IPS-18c (cell line): ENCODE measurements around the gene RASA2.
A peak's percentile ranks its signal among the peaks of the same experiment; 100 is the strongest.

Source experiments
- H3K4me3 ChIP-seq: 2 replicates; pipeline ENCODE4 v1.7.0; 2013; ENCODE audit warnings: low read depth, mild to moderate bottlenecking, low read length, moderate library complexity; ENCODE audit not compliant: insufficient read depth
- H3K9me3 ChIP-seq: one replicate; pipeline ENCODE4 v1.6.1; 2013; ENCODE audit warnings: mild to moderate bottlenecking, low read length, moderate library complexity; ENCODE audit not compliant: control insufficient read depth, insufficient read depth

RASA2 gene, protein sequence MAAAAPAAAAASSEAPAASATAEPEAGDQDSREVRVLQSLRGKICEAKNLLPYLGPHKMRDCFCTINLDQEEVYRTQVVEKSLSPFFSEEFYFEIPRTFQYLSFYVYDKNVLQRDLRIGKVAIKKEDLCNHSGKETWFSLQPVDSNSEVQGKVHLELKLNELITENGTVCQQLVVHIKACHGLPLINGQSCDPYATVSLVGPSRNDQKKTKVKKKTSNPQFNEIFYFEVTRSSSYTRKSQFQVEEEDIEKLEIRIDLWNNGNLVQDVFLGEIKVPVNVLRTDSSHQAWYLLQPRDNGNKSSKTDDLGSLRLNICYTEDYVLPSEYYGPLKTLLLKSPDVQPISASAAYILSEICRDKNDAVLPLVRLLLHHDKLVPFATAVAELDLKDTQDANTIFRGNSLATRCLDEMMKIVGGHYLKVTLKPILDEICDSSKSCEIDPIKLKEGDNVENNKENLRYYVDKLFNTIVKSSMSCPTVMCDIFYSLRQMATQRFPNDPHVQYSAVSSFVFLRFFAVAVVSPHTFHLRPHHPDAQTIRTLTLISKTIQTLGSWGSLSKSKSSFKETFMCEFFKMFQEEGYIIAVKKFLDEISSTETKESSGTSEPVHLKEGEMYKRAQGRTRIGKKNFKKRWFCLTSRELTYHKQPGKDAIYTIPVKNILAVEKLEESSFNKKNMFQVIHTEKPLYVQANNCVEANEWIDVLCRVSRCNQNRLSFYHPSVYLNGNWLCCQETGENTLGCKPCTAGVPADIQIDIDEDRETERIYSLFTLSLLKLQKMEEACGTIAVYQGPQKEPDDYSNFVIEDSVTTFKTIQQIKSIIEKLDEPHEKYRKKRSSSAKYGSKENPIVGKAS

GRCh38 chr3:141486746-141487520 is at the start of gene RASA2:
Gene RASA2 (plus strand): TSS chr3:141487027. CDS start chr3:141487084, 57 bp downstream.
- H3K9me3 ChIP-seq, result no peaks in the 10 kb centered on the region
- H3K4me3 ChIP-seq, result peak within 1 kb of the TSS; percentile 89

GRCh38 chr3:141439589-141439988 is 47.2 kb upstream of the RASA2 start:
- Histone ChIP-seq H3K4me3 (no peak overlapping the region), H3K9me3 (no peaks in the 10 kb centered on the region)

GRCh38 chr3:141440942-141441341 is 45.9 kb upstream of the RASA2 start:
- H3K4me3 ChIP-seq, result no peak overlapping the region
- H3K9me3 ChIP-seq, result no peaks in the 10 kb centered on the region

DNA sequence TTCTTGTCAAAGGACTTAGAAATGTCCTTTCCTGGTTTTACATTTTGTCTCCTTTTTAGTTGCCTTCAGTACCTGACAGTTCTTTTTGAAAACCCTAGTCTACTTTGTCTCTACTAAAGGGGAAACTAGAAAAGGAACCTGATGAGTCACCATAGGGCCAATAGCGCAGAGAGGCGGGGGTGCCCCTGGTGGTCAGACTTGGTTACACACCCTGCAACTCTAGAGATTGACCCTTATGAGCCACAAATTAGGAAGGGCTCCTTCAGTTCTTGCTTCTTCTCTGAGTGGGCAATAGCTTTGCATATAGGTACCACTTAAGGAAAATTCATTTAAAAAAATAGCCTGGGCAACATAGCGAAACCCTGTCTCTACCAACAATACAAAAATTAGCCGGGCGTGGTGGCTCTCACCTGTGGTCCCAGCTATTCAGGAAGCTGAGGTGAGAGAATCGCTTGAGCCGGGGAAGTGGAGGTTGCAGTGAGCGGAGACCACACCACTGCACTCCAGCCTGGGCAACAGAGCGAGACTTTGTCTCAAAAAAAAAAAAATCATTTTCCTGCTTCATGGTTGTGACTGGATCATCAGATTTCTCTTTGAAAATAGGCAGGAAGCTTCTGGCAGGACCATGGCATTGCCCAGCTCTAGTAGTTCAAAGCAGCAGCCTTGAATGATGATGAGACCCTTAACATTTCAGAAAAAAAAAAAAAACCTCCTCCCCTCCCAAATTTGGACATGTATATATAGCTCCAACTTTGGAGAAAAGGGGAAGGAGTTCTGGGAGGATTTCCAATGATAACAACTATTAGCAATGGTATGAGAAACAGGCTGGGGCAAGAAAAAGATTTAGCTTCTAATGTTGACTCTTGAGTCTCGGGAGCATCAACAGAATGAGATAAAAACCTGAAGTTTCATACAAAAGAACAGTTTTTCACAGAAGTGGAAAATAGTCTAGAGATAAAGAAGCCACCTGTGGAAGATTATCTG is 45.2 kb upstream of the RASA2 start:
- Histone ChIP-seq H3K9me3 (no peaks in the 10 kb centered on the region), H3K4me3 (no peak overlapping the region)

DNA sequence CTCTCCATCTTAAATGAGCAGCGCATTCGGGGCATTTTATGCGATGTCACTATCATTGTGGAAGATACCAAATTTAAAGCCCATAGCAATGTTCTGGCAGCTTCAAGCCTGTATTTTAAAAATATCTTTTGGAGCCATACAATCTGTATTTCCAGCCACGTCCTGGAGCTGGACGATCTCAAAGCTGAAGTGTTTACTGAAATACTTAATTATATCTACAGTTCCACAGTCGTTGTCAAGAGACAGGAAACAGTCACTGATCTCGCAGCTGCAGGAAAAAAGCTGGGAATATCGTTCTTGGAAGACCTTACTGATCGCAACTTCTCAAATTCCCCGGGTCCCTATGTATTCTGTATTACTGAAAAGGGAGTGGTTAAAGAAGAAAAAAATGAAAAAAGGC is 44.4 kb upstream of the RASA2 start:
- no peak overlapping the region for H3K4me3 ChIP-seq
- no peaks in the 10 kb centered on the region for H3K9me3 ChIP-seq

DNA sequence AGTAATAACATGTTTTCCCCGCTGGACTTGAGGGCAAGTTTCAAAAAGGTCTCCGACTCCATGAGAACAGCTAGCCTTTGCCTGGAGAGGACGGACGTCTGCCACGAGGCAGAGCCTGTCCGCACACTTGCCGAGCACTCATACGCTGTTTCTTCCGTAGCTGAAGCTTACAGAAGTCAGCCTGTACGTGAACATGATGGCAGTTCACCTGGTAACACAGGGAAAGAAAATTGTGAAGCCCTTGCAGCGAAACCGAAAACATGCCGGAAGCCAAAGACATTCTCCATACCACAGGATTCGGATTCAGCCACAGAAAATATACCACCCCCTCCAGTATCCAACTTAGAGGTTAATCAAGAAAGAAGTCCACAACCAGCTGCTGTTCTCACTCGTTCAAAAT is 43.9 kb upstream of the RASA2 start:
- Histone ChIP-seq H3K4me3 (no peak overlapping the region), H3K9me3 (no peaks in the 10 kb centered on the region)

DNA sequence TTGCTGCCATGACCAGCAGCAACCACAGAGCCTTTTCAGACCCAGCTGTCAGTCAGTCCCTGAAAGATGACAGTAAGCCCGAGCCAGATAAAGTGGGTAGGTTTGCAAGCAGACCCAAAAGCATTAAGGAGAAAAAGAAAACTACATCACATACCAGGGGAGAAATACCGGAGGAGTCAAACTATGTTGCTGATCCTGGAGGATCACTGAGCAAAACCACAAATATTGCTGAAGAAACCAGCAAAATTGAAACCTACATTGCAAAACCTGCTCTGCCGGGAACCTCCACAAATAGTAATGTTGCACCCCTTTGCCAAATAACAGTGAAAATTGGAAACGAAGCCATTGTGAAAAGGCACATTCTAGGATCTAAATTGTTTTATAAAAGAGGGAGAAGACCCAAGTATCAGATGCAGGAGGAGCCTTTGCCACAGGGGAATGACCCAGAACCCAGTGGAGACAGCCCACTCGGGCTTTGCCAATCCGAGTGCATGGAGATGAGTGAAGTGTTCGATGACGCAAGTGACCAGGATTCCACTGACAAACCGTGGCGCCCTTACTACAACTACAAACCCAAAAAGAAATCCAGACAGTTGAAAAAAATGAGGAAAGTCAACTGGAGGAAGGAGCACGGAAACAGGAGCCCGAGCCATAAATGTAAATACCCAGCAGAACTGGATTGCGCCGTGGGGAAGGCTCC is 42.1 kb upstream of the RASA2 start:
- H3K9me3 ChIP-seq, result no peaks in the 10 kb centered on the region
- no peak overlapping the region for H3K4me3 ChIP-seq

GRCh38 chr3:141445990-141446389 is 40.8 kb upstream of the RASA2 start:
- no peaks in the 10 kb centered on the region for H3K9me3 ChIP-seq
- no peak overlapping the region for H3K4me3 ChIP-seq

GRCh38 chr3:141446737-141447136 is 40.1 kb upstream of the RASA2 start:
- no peaks in the 10 kb centered on the region for H3K9me3 ChIP-seq

DNA sequence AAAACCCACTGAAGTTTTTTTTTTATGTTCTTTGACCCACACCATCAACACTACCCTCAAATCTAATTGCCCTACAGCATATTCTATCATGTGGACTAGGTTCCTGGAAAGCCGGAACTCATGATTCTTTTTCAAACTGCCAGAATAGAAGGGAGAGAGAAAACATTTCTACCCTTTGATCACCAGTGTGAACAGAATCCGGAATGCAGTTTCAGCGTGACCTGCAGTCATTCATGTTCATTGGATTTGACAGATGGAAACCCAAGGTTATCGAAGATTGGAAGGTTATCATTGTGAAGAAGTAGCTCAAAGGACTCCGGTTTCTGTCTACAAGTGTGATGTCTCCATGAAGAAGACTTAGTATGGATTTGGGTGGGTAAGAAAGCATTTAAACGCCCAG is 39.4 kb upstream of the RASA2 start:
- Histone ChIP-seq H3K4me3 (no peak overlapping the region), H3K9me3 (no peaks in the 10 kb centered on the region)

More at GRCh38 chr3:141446737-141447136, 40.1 kb upstream of the RASA2 start:
- no peak overlapping the region for H3K4me3 ChIP-seq

DNA sequence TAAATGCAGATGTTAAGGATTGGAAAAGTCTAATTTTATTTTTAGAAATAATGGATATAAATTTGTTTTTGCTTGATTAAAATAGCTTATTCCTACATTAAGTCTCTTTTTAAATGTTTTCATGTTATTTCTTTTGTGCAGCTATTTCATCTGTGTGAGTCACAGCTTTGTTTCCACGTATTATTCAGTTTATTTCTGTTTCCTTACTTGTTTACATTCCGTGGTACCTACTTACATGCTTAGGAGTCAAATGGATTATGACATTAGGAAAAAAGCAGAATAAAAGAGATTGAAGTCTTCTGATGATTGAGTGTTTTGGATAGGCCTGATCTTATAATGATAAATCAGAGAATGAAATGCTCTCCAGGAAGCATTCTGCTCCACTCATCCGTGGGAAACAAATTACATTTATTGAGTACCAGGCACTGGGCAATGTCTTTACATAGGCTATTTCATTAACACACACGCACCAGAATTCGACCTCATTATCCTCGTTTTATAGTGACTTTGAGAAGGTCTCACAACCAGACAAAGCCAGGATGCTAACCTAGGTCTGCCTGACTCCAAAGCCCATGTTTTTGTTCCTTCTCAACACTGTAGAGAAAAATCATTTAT is 38.1 kb upstream of the RASA2 start:
- no peaks in the 10 kb centered on the region for H3K9me3 ChIP-seq
- H3K4me3 ChIP-seq, result no peak overlapping the region

- no peaks in the 10 kb centered on the region for H3K9me3 ChIP-seq
- H3K4me3 ChIP-seq, result no peak overlapping the region
Measured at GRCh38 chr3:141449424-141449823, 37.4 kb upstream of the RASA2 start.

DNA sequence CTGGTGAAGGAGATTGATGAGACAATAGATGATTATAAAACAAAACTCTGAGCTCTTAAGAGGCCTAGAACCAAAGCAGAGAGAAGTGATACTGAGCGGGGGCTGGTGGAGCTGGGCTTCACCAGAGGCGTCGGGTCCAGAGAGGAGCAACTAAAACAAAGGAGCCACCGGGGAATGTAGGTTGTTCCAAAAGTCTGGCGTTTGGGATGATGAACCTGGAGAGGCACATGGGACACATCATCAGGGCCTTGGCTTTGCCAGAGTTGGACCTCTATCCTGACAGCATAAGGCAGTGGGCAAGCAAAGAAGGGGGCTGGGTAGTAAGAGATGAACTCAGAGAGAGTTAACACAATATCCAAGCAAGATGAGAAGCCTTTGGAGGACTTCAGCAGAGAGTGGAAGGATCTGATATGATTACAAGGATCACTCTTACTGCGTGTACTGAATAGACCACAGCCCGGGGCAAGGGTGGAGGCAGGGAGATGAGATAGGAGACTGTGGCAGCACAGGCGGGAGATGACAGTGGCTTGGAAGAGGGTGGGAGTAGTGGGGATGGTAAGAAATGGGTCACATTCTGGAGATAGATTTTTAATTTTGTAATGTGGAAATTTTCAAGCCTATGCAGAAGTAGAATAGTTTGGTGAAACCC is 36.0 kb upstream of the RASA2 start:
- no peak overlapping the region for H3K4me3 ChIP-seq
- H3K9me3 ChIP-seq, result no peaks in the 10 kb centered on the region

DNA sequence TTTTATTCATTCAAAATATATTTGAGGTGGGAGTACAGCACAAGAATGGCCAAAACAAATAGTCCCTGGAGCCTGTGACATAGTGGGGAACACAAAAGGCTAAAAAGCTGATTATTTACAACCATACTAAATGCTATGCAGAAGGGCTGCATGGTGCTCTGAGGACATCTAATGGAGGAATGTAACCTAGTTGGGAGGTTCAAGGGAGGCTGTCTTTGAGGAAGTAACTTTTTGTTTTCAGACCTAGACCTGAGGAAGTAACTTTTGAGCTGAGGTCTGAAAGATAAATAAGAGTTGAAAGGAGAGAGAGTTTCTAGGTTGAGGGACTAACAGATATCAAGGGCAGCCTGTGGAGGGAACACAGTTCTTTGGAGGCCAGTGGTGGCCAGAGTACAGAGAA is 34.8 kb upstream of the RASA2 start:
- no peak overlapping the region for H3K4me3 ChIP-seq
- no peaks in the 10 kb centered on the region for H3K9me3 ChIP-seq

DNA sequence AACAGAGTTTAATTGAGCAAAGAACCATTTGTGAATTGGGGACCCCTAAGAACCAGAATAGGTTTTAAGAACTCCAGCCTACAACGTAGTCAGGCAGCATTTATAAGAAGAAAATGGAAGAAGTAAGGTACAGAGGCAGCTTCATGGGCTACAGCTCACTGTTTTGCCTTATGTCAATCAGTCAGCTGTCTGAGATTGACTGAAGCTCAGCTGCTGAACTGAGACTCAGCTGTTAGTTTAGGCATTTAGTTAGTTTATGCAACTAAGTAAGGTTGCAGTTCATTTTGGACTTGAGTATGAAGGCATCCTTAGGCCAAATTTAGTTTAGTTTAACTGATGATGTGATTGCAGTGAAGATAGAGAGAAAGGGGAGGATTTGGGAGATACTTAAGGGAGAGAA is 34.1 kb upstream of the RASA2 start:
- H3K4me3 ChIP-seq, result no peak overlapping the region

More for the DNA sequence above, 34.1 kb upstream of the RASA2 start:
- no peaks in the 10 kb centered on the region for H3K9me3 ChIP-seq
